ENCODE measurements around the gene LIPJ. TPM values are rescaled to one million over a fixed set of nuclear protein-coding genes. Genes with fewer than 3 reads are reported as not detected.

LIPJ gene
- total RNA-seq: not detected in 2 replicates
- polyA plus RNA-seq (2012): not detected

- no peak for DNase-seq (ENCODE audit: low read depth)
Measured at GRCh38 chr10:88586462-88586861, at the start of gene LIPJ. TSS of gene LIPJ (plus strand) at chr10:88586762. CDS start at chr10:88590688, 3,926 bp downstream.

- DNase-seq (ENCODE audit: low read depth): no peak
Measured at GRCh38 chr10:88537322-88537721, 49.2 kb upstream of the LIPJ start.

- peak; percentile 90 for DNase-seq (ENCODE audit: low read depth)
Measured at GRCh38 chr10:88538048-88538447, 48.5 kb upstream of the LIPJ start.

- peak; percentile 41 for DNase-seq (ENCODE audit: low read depth)
Measured at GRCh38 chr10:88540351-88540750, 46.2 kb upstream of the LIPJ start.

GRCh38 chr10:88541116-88541626, 45.4 kb upstream of the LIPJ start:
- DNase-seq (ENCODE audit: low read depth): no peak

- no peak for DNase-seq (ENCODE audit: low read depth)
Measured at GRCh38 chr10:88542522-88542921, 44.0 kb upstream of the LIPJ start.

GRCh38 chr10:88544140-88544870, 42.3 kb upstream of the LIPJ start:
- no peak for DNase-seq (ENCODE audit: low read depth)

- DNase-seq (ENCODE audit: low read depth): no peak
Measured at GRCh38 chr10:88545359-88545758, 41.2 kb upstream of the LIPJ start.

- no peak for DNase-seq (ENCODE audit: low read depth)
Measured at GRCh38 chr10:88546497-88546896, 40.1 kb upstream of the LIPJ start.

GRCh38 chr10:88551246-88551645, 35.3 kb upstream of the LIPJ start:
- no peak for DNase-seq (ENCODE audit: low read depth)

- DNase-seq (ENCODE audit: low read depth): peak; percentile 84
Measured at GRCh38 chr10:88553116-88553752, 33.3 kb upstream of the LIPJ start.

- no peak for DNase-seq (ENCODE audit: low read depth)
Measured at GRCh38 chr10:88555190-88555908, 31.2 kb upstream of the LIPJ start.

- no peak for DNase-seq (ENCODE audit: low read depth)
Measured at GRCh38 chr10:88557256-88557655, 29.3 kb upstream of the LIPJ start.

- no peak for DNase-seq (ENCODE audit: low read depth)
Measured at GRCh38 chr10:88557658-88558057, 28.9 kb upstream of the LIPJ start.

- no peak for DNase-seq (ENCODE audit: low read depth)
Measured at GRCh38 chr10:88562152-88562551, 24.4 kb upstream of the LIPJ start.

- DNase-seq (ENCODE audit: low read depth): peak; percentile 55
Measured at GRCh38 chr10:88565072-88565471, 21.5 kb upstream of the LIPJ start.

GRCh38 chr10:88582411-88582805, 4.2 kb upstream of the LIPJ start:
- DNase-seq (ENCODE audit: low read depth): no peak

- peak; percentile 2 for DNase-seq (ENCODE audit: low read depth)
Measured at GRCh38 chr10:88582806-88583583, 3.6 kb upstream of the LIPJ start, which contains the start of gene RNLS. TSS of gene RNLS (minus strand) at chr10:88583318.

- DNase-seq (ENCODE audit: low read depth): no peak
Measured at GRCh38 chr10:88583584-88583957, 3.0 kb upstream of the LIPJ start.

- no peak for DNase-seq (ENCODE audit: low read depth)
Measured at GRCh38 chr10:88592381-88592780, 5.8 kb downstream of the LIPJ start.

GRCh38 chr10:88592906-88593305, 6.3 kb downstream of the LIPJ start:
- no peak for DNase-seq (ENCODE audit: low read depth)
